ENCODE results near the gene ZBTB25.

- TF ChIP-seq POLR2A (IDR thresholded peaks at IDR 0.05; ENCODE audit: low read depth, low read length) (no peak), SIN3A (IDR thresholded peaks at IDR 0.05; ENCODE audit: low read depth, low read length) (no peak), CTCF (IDR thresholded peaks at IDR 0.05 in 2 of 3, conservative IDR thresholded peaks at IDR 0.05 in 1 of 3; ENCODE audit: control insufficient read depth in 2 of 3, extremely low read depth in 1 of 3, insufficient read depth in 1 of 3, low read depth in 3 of 3, low read length in 3 of 3) (no peak), GABPA (IDR thresholded peaks at IDR 0.05; ENCODE audit: low read depth) (no peak), FOXM1 (IDR thresholded peaks at IDR 0.05; ENCODE audit: low read depth, low read length) (no peak)
Measured at GRCh38 chr14:64501411-64502171, 2.0 kb downstream of the ZBTB25 start.

Measured in GM12878 (cell line).